IMR-90 (cell line): ENCODE results near the gene SPTLC1.

Source experiments
- CTCF ChIP-seq: conservative IDR thresholded peaks from 2 replicates; pipeline ENCODE4 v1.5.1; 2012; ENCODE audit warnings: mild to moderate bottlenecking, low read depth, low read length, improper control_type of control experiment
- POLR2A ChIP-seq: IDR thresholded peaks from 2 replicates; pipeline ENCODE4 v1.6.1; 2012; ENCODE audit warnings: mild to moderate bottlenecking, low read depth, low read length
- RAD21 ChIP-seq: IDR thresholded peaks from 2 replicates; pipeline ENCODE4 v1.6.1; 2012; ENCODE audit warnings: low read length, improper control_type of control experiment
- TF ChIP-seq, protein P1 (sequence below): fragments of 150-350 bp; IDR thresholded peaks from 2 replicates; pipeline ENCODE4 v1.6.1; 2016; ENCODE audit warnings: low read depth, mild to moderate bottlenecking, low read length, moderate library complexity, borderline replicate concordance

DNA sequence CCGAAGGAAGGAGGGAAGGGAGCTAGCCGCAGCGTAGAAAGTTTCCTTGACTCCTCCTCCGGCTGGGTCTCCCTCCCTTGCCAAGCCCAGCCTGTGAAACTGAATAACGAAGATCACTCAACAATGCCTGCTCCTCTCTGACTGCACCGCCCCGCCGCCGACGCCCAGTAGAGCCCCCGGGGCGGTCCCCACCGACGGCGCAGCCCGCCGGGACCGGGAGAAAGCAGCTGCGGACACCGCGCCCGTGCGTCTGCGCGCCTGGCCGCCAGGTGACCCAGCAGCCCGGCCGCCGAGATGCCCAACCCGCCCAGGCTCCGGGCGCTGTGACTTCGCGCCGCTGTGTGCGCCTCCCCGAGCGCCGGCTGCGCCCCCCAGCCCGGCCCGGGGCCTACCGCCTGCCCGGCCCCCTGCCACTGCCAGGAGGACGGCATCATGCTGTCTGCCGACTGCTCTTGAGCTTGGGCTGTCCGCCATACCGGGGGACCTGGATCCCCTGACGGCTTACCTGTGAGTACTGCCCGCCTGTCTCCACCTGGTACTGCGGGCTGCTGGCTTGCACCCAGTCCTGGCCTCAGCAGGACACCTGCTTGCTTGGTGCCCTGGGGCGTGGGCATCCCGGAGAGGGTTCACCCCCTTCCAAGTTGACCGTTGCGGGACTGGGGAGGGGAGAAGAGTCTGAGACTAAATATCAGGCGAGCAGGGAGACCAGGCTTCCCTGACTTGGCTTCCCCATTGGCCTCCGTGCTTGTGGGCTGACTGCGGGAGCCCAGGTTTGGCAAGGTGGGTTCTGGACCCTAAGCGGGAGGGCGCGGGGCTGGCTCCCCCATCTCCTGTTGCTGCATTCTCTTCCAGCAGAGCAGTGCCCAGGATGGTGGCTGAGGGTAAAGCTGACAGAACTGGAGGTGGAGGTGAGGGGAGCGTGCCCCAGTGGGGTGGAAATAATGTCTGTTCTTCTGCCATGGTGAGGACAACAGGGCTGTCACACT is 26.2 kb upstream of the SPTLC1 start:
- peak; percentile 18; the same call in 1 of the 2 replicates for TF ChIP-seq CTCF
- no peak; the same call in 1 of the 2 replicates for TF ChIP-seq POLR2A
- 0 out of 2 replicates have a peak, but pooled peaks have one; percentile 7 for TF ChIP-seq RAD21
- TF ChIP-seq, protein P1, sequence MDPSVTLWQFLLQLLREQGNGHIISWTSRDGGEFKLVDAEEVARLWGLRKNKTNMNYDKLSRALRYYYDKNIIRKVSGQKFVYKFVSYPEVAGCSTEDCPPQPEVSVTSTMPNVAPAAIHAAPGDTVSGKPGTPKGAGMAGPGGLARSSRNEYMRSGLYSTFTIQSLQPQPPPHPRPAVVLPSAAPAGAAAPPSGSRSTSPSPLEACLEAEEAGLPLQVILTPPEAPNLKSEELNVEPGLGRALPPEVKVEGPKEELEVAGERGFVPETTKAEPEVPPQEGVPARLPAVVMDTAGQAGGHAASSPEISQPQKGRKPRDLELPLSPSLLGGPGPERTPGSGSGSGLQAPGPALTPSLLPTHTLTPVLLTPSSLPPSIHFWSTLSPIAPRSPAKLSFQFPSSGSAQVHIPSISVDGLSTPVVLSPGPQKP: no peak
